ENCODE measurements around the gene GGTLC1. TPM values are rescaled to one million over a fixed set of nuclear protein-coding genes. Genes with fewer than 3 reads are reported as not detected.
A peak's percentile ranks its signal among the peaks of the same experiment; 100 is the strongest.

Gene GGTLC1
- total RNA-seq, 1 experiment from 2014 or later = not detected

DNA sequence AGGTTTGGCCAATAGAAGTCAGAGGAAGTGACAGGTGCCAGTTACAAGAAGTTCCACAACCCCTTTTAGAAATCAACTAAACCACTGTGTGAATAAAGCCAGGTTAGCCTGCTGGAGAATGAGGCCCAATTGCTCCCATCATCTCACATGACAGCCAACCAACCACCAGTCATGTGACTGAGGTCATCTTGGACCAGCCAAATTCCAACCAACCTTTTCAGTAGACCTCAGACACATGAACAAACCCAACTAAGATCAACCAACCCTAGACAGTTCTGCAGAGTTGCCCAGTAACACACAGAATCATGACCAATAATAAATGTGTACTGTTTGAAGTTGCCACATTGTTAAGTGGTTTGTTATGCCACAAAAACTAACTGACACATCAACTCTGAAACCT is 44.6 kb upstream of the GGTLC1 start:
- Histone ChIP-seq H3K9me3 (ENCODE audit: low read depth, low read length, poor library complexity, severe bottlenecking) (no peaks in the 10 kb centered on the region), H3K36me3 (ENCODE audit: insufficient read depth, low read length, poor library complexity, severe bottlenecking) (no peaks in the 10 kb centered on the region), H3K4me3 (ENCODE audit: low read depth, low read length, poor library complexity, severe bottlenecking) (no peak overlapping the region), H3K27me3 (replicated peaks; ENCODE audit: insufficient read depth, low read depth, low read length, poor library complexity) (no peaks in the 10 kb centered on the region), H3K4me1 (ENCODE audit: insufficient read depth, low read length, poor library complexity, severe bottlenecking) (no peaks in the 10 kb centered on the region), H3K27ac (ENCODE audit: low read depth, low read length, poor library complexity, severe bottlenecking) (no peak overlapping the region)
- CTCF ChIA-PET = no interaction called here
- TF ChIP-seq, protein P1, sequence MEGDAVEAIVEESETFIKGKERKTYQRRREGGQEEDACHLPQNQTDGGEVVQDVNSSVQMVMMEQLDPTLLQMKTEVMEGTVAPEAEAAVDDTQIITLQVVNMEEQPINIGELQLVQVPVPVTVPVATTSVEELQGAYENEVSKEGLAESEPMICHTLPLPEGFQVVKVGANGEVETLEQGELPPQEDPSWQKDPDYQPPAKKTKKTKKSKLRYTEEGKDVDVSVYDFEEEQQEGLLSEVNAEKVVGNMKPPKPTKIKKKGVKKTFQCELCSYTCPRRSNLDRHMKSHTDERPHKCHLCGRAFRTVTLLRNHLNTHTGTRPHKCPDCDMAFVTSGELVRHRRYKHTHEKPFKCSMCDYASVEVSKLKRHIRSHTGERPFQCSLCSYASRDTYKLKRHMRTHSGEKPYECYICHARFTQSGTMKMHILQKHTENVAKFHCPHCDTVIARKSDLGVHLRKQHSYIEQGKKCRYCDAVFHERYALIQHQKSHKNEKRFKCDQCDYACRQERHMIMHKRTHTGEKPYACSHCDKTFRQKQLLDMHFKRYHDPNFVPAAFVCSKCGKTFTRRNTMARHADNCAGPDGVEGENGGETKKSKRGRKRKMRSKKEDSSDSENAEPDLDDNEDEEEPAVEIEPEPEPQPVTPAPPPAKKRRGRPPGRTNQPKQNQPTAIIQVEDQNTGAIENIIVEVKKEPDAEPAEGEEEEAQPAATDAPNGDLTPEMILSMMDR (conservative IDR thresholded peaks at IDR 0.05; ENCODE audit: low read depth, low read length) = no peak
- TF ChIP-seq EZH2 (IDR thresholded peaks at IDR 0.05; ENCODE audit: borderline replicate concordance, low read depth, low read length, poor library complexity, severe bottlenecking) = no peak
- POLR2A ChIA-PET (ENCODE audit: low non-redundant PET) = no interaction called here
- no peak for DNase-seq (ENCODE audit: low spot score)
- intact Hi-C loops (cut with micrococcal nuclease; ENCODE audit: unreplicated experiment) = loop anchor here (10.0 kb wide), 1 partner anchor 882 kb away; no protein-coding TSS in a partner anchor
- BruUV-seq (replicated peaks) = no TSS peak

DNA sequence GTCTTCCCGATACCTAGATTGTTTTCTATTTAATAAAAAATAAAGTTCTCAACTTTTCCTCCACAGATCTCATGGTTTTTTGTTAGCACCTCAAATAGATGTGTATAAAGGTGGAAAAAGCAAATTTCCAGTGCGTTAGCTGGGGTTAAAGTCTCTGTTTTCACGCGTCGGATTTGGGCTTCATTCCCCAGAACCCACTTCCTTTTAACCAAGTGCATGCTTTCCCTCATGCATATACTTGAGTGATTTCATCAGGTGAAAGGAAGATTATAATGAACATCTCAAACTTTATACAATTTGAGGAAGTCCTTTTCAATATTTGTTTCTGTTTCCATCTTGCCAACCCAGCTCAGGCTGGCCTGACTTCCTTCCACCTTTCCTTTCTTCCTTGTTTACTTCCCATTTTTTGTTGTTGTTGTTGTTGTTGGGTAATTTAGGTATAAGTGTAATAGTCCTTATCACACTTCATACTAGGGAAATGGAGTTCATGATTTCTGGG is 43.9 kb upstream of the GGTLC1 start:
- CTCF ChIA-PET = no interaction called here
- TF ChIP-seq, protein P1 (conservative IDR thresholded peaks at IDR 0.05; ENCODE audit: low read depth, low read length) = no peak
- no peak for TF ChIP-seq EZH2 (IDR thresholded peaks at IDR 0.05; ENCODE audit: borderline replicate concordance, low read depth, low read length, poor library complexity, severe bottlenecking)
- Histone ChIP-seq H3K27ac (ENCODE audit: low read depth, low read length, poor library complexity, severe bottlenecking) (no peak overlapping the region), H3K4me3 (ENCODE audit: low read depth, low read length, poor library complexity, severe bottlenecking) (no peak overlapping the region), H3K36me3 (ENCODE audit: insufficient read depth, low read length, poor library complexity, severe bottlenecking) (no peaks in the 10 kb centered on the region), H3K9me3 (ENCODE audit: low read depth, low read length, poor library complexity, severe bottlenecking) (no peaks in the 10 kb centered on the region), H3K27me3 (replicated peaks; ENCODE audit: insufficient read depth, low read depth, low read length, poor library complexity) (no peaks in the 10 kb centered on the region), H3K4me1 (ENCODE audit: insufficient read depth, low read length, poor library complexity, severe bottlenecking) (no peaks in the 10 kb centered on the region)
- intact Hi-C loops (cut with micrococcal nuclease; ENCODE audit: unreplicated experiment) = loop anchor here (10.0 kb wide), 1 partner anchor 882 kb away; no protein-coding TSS in a partner anchor
- BruUV-seq (replicated peaks) = no TSS peak
- POLR2A ChIA-PET (ENCODE audit: low non-redundant PET) = interaction anchor here (0.6 kb wide), 1 partner anchor 48 kb away, joined by 3 read pairs; no protein-coding TSS in a partner anchor
- DNase-seq (ENCODE audit: low spot score) = no peak

DNA sequence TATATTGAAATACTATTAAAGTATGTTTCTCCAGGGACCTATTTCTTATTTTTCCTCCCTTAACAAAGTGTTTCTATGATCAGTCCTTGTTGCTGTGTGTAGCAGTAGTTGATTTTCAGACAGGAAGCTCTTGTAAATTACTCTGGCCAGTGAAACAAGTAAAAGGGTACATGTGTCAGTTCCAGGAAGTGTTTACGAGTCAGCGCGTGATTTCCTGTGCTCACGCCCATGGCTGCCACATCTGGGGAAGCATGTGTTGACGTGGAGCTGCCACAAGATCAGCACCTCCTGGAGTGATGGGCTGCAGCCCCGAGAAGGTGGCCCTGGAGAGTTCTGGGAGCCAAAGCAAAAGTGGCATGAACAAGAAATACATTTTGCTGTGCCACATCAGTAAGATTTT is 38.6 kb upstream of the GGTLC1 start:
- H3K4me1 ChIP-seq (ENCODE audit: insufficient read depth, low read length, poor library complexity, severe bottlenecking) = no peaks in the 10 kb centered on the region
- no peaks in the 10 kb centered on the region for H3K27me3 ChIP-seq (replicated peaks; ENCODE audit: insufficient read depth, low read depth, low read length, poor library complexity)
- TF ChIP-seq EZH2 (IDR thresholded peaks at IDR 0.05; ENCODE audit: borderline replicate concordance, low read depth, low read length, poor library complexity, severe bottlenecking) = no peak
- TF ChIP-seq, protein P1 (conservative IDR thresholded peaks at IDR 0.05; ENCODE audit: low read depth, low read length) = no peak
- intact Hi-C loops (cut with micrococcal nuclease; ENCODE audit: unreplicated experiment) = no loop called here
- POLR2A ChIA-PET (ENCODE audit: low non-redundant PET) = no interaction called here
- no peak overlapping the region for H3K27ac ChIP-seq (ENCODE audit: low read depth, low read length, poor library complexity, severe bottlenecking)
- DNase-seq (ENCODE audit: low spot score) = peak; percentile 39
- H3K4me3 ChIP-seq (ENCODE audit: low read depth, low read length, poor library complexity, severe bottlenecking) = no peak overlapping the region
- BruUV-seq (replicated peaks) = no TSS peak
- no peaks in the 10 kb centered on the region for H3K36me3 ChIP-seq (ENCODE audit: insufficient read depth, low read length, poor library complexity, severe bottlenecking)
- CTCF ChIA-PET = no interaction called here
- H3K9me3 ChIP-seq (ENCODE audit: low read depth, low read length, poor library complexity, severe bottlenecking) = no peaks in the 10 kb centered on the region
